HFFc6 (cell line): ENCODE data around the gene SEC11A. TPM values are rescaled to one million over a fixed set of nuclear protein-coding genes. Genes with fewer than 3 reads are reported as not detected.
"Not testable (repeated sequence)": the region's sequence is repeated elsewhere in the genome, so short reads cannot be mapped to it uniquely, and the experiment has no call there.

Source experiments
- DNase-seq: peaks from one replicate; pipeline ENCODE4 v3.0.0-alpha.2; 2018
- H3K27ac Mint-ChIP-seq: 2 replicates; pipeline ENCODE4 v1.8.0; 2020; ENCODE audit warnings: mild to moderate bottlenecking, mixed read lengths
- H3K27me3 Mint-ChIP-seq: 2 replicates; pipeline ENCODE4 v1.8.0; 2021; ENCODE audit warnings: mild to moderate bottlenecking, moderate library complexity, mixed read lengths; ENCODE audit not compliant: insufficient read depth
- H3K36me3 Mint-ChIP-seq: 2 replicates; pipeline ENCODE4 v1.8.0; 2021; ENCODE audit warnings: low read depth, mixed read lengths
- H3K4me1 Mint-ChIP-seq: 2 replicates; pipeline ENCODE4 v1.8.0; 2020; ENCODE audit warnings: low read depth, mixed read lengths
- H3K4me3 Mint-ChIP-seq: 2 replicates; pipeline ENCODE4 v1.8.0; 2020; ENCODE audit warnings: mild to moderate bottlenecking, moderate library complexity, mixed read lengths
- H3K9me3 Mint-ChIP-seq: 2 replicates; pipeline ENCODE4 v1.8.0; 2020; ENCODE audit warnings: mild to moderate bottlenecking, mixed read lengths
- CTCF ChIP-seq: fragments of 200-600 bp; sonication (generic); IDR thresholded peaks from 2 replicates; pipeline ENCODE4 v1.5.0; 2021; ENCODE audit warnings: antibody characterized with exemption, mild to moderate bottlenecking
- total RNA-seq, 6 experiments: library from RNA; stranded (reverse); fragmentation: NEBNext Ultra II Directional; extraction: Animal tissue kit (Norgen Biotek cat#: 25700); gene quantifications; 2 replicates in 1 of 6; 3 replicates in 5 of 6; pipeline ENCODE4 v1.2.3, GENCODE V29; 2021

SEC11A gene
- total RNA-seq, 6 experiments from 2014 or later = 203 to 230 (median 221) TPM

- Mint-ChIP-seq H3K4me3 (no peak overlapping the region), H3K27me3 (peaks cover 3% of the 10 kb centered on the region), H3K4me1 (peaks cover 17% of the 10 kb centered on the region), H3K9me3 (no peaks in the 10 kb centered on the region), H3K27ac (no peak overlapping the region), H3K36me3 (peaks cover 29% of the 10 kb centered on the region)
- TF ChIP-seq CTCF = no peak
- DNase-seq = no peak
These were observed 26.1 kb downstream of the SEC11A start for GRCh38 chr15:84689858-84690257.

GRCh38 chr15:84686446-84686845 is 29.5 kb downstream of the SEC11A start:
- H3K4me3 Mint-ChIP-seq, DNase-seq, H3K9me3 Mint-ChIP-seq, H3K27me3 Mint-ChIP-seq, H3K27ac Mint-ChIP-seq: not testable (repeated sequence)
- Mint-ChIP-seq H3K36me3 (peaks cover 37% of the 10 kb centered on the region), H3K4me1 (peaks cover 30% of the 10 kb centered on the region)

- Mint-ChIP-seq H3K9me3 (no peaks in the 10 kb centered on the region), H3K36me3 (peaks cover 34% of the 10 kb centered on the region), H3K4me3 (no peak overlapping the region; the same call in 1 of the 2 replicates), H3K4me1 (peaks cover 30% of the 10 kb centered on the region), H3K27me3 (peaks cover 3% of the 10 kb centered on the region), H3K27ac (peak overlapping the region; percentile 76)
- TF ChIP-seq CTCF = no peak
- DNase-seq = peak; percentile 84
These were observed 30.6 kb downstream of the SEC11A start for GRCh38 chr15:84685304-84685703.

GRCh38 chr15:84684092-84684491 is 31.8 kb downstream of the SEC11A start:
- Mint-ChIP-seq H3K4me1 (peaks cover 30% of the 10 kb centered on the region), H3K36me3 (peaks cover 31% of the 10 kb centered on the region), H3K4me3 (no peak overlapping the region), H3K27ac (no peak overlapping the region), H3K9me3 (no peaks in the 10 kb centered on the region), H3K27me3 (peaks cover 3% of the 10 kb centered on the region)
- no peak; the same call in 1 of the 2 replicates for TF ChIP-seq CTCF
- no peak for DNase-seq

GRCh38 chr15:84681831-84682230 is 34.1 kb downstream of the SEC11A start:
- Mint-ChIP-seq H3K27ac (peak overlapping the region; percentile 33), H3K9me3 (no peaks in the 10 kb centered on the region), H3K36me3 (peaks cover 31% of the 10 kb centered on the region), H3K4me1 (peaks cover 30% of the 10 kb centered on the region), H3K27me3 (peaks cover 3% of the 10 kb centered on the region), H3K4me3 (no peak overlapping the region)
- TF ChIP-seq CTCF = no peak
- no peak for DNase-seq

GRCh38 chr15:84671211-84671610 is 44.7 kb downstream of the SEC11A start:
- peak; percentile 75 for DNase-seq
- Mint-ChIP-seq H3K4me1 (peaks cover 43% of the 10 kb centered on the region), H3K36me3 (peaks cover 46% of the 10 kb centered on the region), H3K9me3 (no peaks in the 10 kb centered on the region), H3K27ac (peak overlapping the region; percentile 74), H3K4me3 (peak overlapping the region; percentile 39; the same call in 1 of the 2 replicates), H3K27me3 (peaks cover 2% of the 10 kb centered on the region)
- no peak for TF ChIP-seq CTCF
